Psoas muscle (tissue), 8 donors: ENCODE data around the gene GFRAL. TPM values are rescaled to one million over a fixed set of nuclear protein-coding genes. Genes with fewer than 3 reads are reported as not detected.

ENCODE experiments used
- ATAC-seq, 4 donors: fragments of 200-7000 bp; cut with Tn5 transposase; one replicate each; pipeline ENCODE4 v1.9.1; 2020; ENCODE audit warnings: moderate library complexity in 3 of 4, mild to moderate bottlenecking in 2 of 4
- DNase-seq, 2 donors: peaks; one replicate each; pipeline ENCODE4 v3.0.0-alpha.2; 2020
- H3K27ac ChIP-seq: fragments of 200-600 bp; one replicate; pipeline ENCODE4 v1.8.0; 2022
- H3K27me3 ChIP-seq, 3 donors: fragments of 200-600 bp in 1 of 3; one replicate each; pipeline versions ENCODE4 v1.6.1 to v1.8.0; 2013 to 2022; ENCODE audit warnings: low read length in 2 of 3, mild to moderate bottlenecking in 2 of 3, moderate library complexity in 1 of 3; ENCODE audit not compliant: insufficient read depth in 3 of 3
- H3K36me3 ChIP-seq, 2 donors: fragments of 200-600 bp in 1 of 2; one replicate each; pipeline versions ENCODE4 v1.6.1 to v1.8.0; 2013 to 2022; ENCODE audit warnings: low read depth in 1 of 2, mild to moderate bottlenecking in 1 of 2, moderate library complexity in 1 of 2; ENCODE audit not compliant: insufficient read depth in 1 of 2
- H3K4me1 ChIP-seq: fragments of 200-600 bp; one replicate; pipeline ENCODE4 v1.8.0; 2022
- H3K4me3 ChIP-seq: fragments of 200-600 bp; one replicate; pipeline ENCODE4 v1.8.0; 2022; ENCODE audit warnings: mild to moderate bottlenecking
- H3K9me3 ChIP-seq: fragments of 200-600 bp; one replicate; pipeline ENCODE4 v1.8.0; 2022
- CTCF ChIP-seq: fragments of 200-600 bp; IDR thresholded peaks from one replicate; pipeline ENCODE4 v1.8.0; 2022; ENCODE audit warnings: antibody characterized with exemption
- WGBS, 3 donors: extraction: QIAGEN DNeasy Blood & Tissue Kit; methylation state at CpG; one replicate each; pipeline versions ENCODE4 v1.1.6 to v1.1.7; 2013; 5-methylcytosine and 5-hydroxymethylcytosine counted together
- intact Hi-C, 2 donors: fragments of 100-400 bp; cut with DNase I; formaldehyde crosslinking; loops; one replicate each; pipeline versions ENCODE4 v1.11.0 to v1.14.2; 2022
- polyA plus RNA-seq, 3 donors: library from polyadenylated mRNA; stranded (reverse); fragments of 200-250 nt; gene quantifications; one replicate each; pipeline ENCODE4 v1.2.3, GENCODE V29; 2013
- total RNA-seq, 4 donors: library from RNA; stranded (reverse); fragmentation: NEBNext Ultra II Directional in 2 of 4; extraction: Animal tissue kit (Norgen Biotek cat#: 25700) in 2 of 4; gene quantifications; one replicate each; pipeline versions ENCODE4 v1.2.1 to v1.2.4, GENCODE V29; 2021 to 2023
- donor health status: healthy with polysubstance abuse.
- donor health status: DM: no; HTN: no; CAD: no; lungs with moderate emphysema.
- donor health status: Bipolar disorder and iron deficiency.
- donor health status: healthy.
- donor health status: DM: yes; HTN: yes; CAD: no.
- donor health status: DM: no; HTN: no; CAD: no.
- donor health status: DM: no; HTN: no; CAD: no.
- donor health status: DM: yes; HTN: yes; CAD: no.

The GFRAL gene
- total and polyA plus RNA-seq, 7 donors: not detected

GRCh38 chr6:55388211-55388610 lies 60.9 kb downstream of the GFRAL start:
- no peaks in the 10 kb centered on the region for H3K9me3 ChIP-seq
- no peaks in the 10 kb centered on the region for H3K36me3 ChIP-seq
- intact Hi-C loops: no loop called here
- H3K27me3 ChIP-seq: peaks cover 0 to 2% (median 0%) of the 10 kb centered on the region in 3 donors
- ATAC-seq: no peak
- WGBS, 3 donors: 82 to 91% (median 88%) methylated on average over 3 of the region's 3 CpGs
- H3K27ac ChIP-seq: no peak overlapping the region
- H3K4me3 ChIP-seq: no peak overlapping the region
- TF ChIP-seq CTCF: no peak
- no peak for DNase-seq
- no peaks in the 10 kb centered on the region for H3K4me1 ChIP-seq

GRCh38 chr6:55395871-55396270 lies 68.6 kb downstream of the GFRAL start:
- TF ChIP-seq CTCF: no peak
- ATAC-seq: no peak
- Histone ChIP-seq H3K4me1 (no peaks in the 10 kb centered on the region), H3K27me3 (no peaks in the 10 kb centered on the region), H3K27ac (no peak overlapping the region), H3K4me3 (no peak overlapping the region), H3K36me3 (no peaks in the 10 kb centered on the region), H3K9me3 (no peaks in the 10 kb centered on the region)
- 48 to 51% (median 48%) methylated on average over 3 of the region's 3 CpGs for WGBS, 3 donors
- no peak for DNase-seq
- intact Hi-C loops: no loop called here

- intact Hi-C loops: no loop called here
- Histone ChIP-seq H3K27ac (no peak overlapping the region), H3K4me3 (no peak overlapping the region), H3K36me3 (no peaks in the 10 kb centered on the region), H3K4me1 (no peaks in the 10 kb centered on the region), H3K27me3 (no peaks in the 10 kb centered on the region), H3K9me3 (no peaks in the 10 kb centered on the region)
- no peak for DNase-seq
- WGBS, 3 donors: 79 to 84% (median 82%) methylated on average over 3 of the region's 3 CpGs
- no peak for TF ChIP-seq CTCF
- ATAC-seq: no peak
Observed at GRCh38 chr6:55397986-55398385, 70.7 kb downstream of the GFRAL start.

- DNase-seq: no peak
- intact Hi-C loops: no loop called here
- H3K27ac ChIP-seq: no peak overlapping the region
- H3K4me1 ChIP-seq: no peaks in the 10 kb centered on the region
- no peak for TF ChIP-seq CTCF
- no peaks in the 10 kb centered on the region for H3K9me3 ChIP-seq
- no peak for ATAC-seq
- no peaks in the 10 kb centered on the region for H3K36me3 ChIP-seq
- no peak overlapping the region for H3K4me3 ChIP-seq
- no peaks in the 10 kb centered on the region for H3K27me3 ChIP-seq
- 17 to 29% (median 25%) methylated on average over 1 of the region's 1 CpG for WGBS, 3 donors
Observed at GRCh38 chr6:55399351-55399750, 72.1 kb downstream of the GFRAL start.

GRCh38 chr6:55405474-55406235 lies 78.4 kb downstream of the GFRAL start:
- intact Hi-C loops: no loop called here
- Histone ChIP-seq H3K4me1 (no peaks in the 10 kb centered on the region), H3K9me3 (no peaks in the 10 kb centered on the region), H3K27ac (no peak overlapping the region), H3K27me3 (no peaks in the 10 kb centered on the region), H3K36me3 (no peaks in the 10 kb centered on the region), H3K4me3 (no peak overlapping the region)
- WGBS, 3 donors: 61 to 69% (median 61%) methylated on average over 7 of the region's 7 CpGs
- no peak for TF ChIP-seq CTCF
- no peak for DNase-seq
- ATAC-seq: no peak
